ENCODE measurements around the gene SEPHS2.

GRCh38 chr16:30446203-30446595 lies 525 bp upstream of the SEPHS2 start:
- TF ChIP-seq SUZ12 (IDR thresholded peaks at IDR 0.05; ENCODE audit: extremely low read depth, insufficient read depth, insufficient read length) = no peak
- no peak for TF ChIP-seq YY1 (IDR thresholded peaks at IDR 0.05; ENCODE audit: insufficient read depth, insufficient read length)
- TF ChIP-seq ZNF274 (IDR thresholded peaks at IDR 0.05; ENCODE audit: low read depth, low read length) = no peak

All from NT2/D1 (cell line).